NT2/D1 (cell line): ENCODE measurements around the gene P4HA3.

Experiments used
- YY1 ChIP-seq: IDR thresholded peaks from 2 replicates; pipeline ENCODE4 v1.6.1; 2011; ENCODE audit not compliant: insufficient read length, insufficient read depth
- ZNF274 ChIP-seq: IDR thresholded peaks from 2 replicates; pipeline ENCODE4 v1.6.1; 2011; ENCODE audit warnings: mild to moderate bottlenecking, low read depth, low read length

DNA sequence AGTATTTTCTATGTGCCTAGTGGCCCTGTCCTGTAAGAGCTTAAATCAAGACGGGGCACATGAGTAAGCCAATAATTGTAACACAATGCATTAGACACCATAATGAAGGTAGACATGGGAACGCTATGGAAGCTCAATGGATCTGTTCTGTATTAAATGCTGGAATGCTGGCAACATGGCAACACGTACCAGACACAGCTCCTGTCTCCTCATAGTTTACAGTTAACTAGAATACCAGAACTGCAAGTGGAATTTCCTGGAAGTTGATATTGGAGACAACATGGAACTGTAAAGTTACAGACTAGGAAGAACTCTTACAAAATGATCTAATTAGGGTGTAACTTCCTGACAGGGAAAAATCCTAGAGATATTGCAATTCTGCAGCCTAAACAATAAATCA is 12.4 kb downstream of the P4HA3 start:
- no peak for TF ChIP-seq YY1
- TF ChIP-seq ZNF274, result no peak
